NCI-H2196 treated with DMSO at 0.1 percent for 48 hours (cell line): ENCODE data around the gene CRKL.

Source experiments
- DNase-seq: peaks from one replicate; lab custom pipeline; 2025; ENCODE audit not compliant: unreplicated experiment; lab: John Stamatoyannopoulos, UW

Gene CRKL

DNA sequence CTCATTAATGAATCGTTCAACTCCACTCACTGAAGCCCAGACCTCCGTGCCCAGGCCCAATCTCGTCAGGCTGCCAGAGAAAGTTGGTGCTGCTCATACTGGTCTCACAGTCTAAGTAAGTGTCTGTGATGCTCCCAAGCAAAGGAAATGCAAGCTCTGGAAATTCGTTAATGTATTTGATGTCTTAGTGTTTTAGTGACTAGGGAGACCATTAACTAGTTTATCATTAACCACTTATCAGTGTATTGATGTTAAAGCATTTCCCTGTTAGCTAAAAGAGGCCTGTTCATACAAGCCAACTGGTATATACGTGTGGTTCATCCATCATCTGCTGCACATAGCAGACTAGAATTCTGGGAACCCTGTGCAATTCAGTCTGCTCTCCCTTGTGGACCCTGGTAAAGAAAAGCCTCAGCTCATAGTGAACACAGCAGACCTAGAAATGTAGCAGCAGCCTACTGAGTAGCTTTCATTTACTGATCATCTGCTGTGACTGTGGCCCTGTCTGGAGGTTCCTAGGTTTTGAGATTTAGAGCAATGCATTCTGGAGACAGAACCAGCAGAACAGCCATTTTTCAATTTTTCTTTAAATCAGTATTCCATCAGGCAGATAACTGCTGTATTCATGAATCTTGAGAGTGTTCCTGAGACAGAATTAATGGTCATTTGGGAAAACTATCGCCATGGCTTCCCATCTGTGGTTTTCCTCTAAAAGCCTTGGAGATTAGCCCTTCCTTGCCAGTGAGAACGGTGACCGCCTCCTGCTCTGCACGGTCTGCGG lies 34.1 kb downstream of the CRKL start:
- DNase-seq, result no peak

- DNase-seq, result no peak
Measured at GRCh38 chr22:20951932-20952380, 34.7 kb downstream of the CRKL start.

GRCh38 chr22:20952544-20953341 lies 35.5 kb downstream of the CRKL start:
- no peak for DNase-seq

DNA sequence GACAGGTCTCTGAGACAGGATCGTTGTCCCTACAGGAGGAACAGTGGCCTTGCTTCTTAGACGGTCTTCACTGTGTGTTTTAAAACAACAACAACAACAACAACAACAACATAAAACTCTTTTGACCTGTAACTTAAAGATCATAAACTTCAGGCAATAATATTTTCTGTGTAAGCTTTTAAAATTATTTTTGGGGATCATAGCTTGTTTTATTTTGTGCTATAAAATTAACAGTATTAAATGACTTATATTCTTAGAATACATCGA lies 36.1 kb downstream of the CRKL start:
- no peak for DNase-seq

GRCh38 chr22:20953668-20954500 lies 36.7 kb downstream of the CRKL start:
- DNase-seq, result no peak

DNA sequence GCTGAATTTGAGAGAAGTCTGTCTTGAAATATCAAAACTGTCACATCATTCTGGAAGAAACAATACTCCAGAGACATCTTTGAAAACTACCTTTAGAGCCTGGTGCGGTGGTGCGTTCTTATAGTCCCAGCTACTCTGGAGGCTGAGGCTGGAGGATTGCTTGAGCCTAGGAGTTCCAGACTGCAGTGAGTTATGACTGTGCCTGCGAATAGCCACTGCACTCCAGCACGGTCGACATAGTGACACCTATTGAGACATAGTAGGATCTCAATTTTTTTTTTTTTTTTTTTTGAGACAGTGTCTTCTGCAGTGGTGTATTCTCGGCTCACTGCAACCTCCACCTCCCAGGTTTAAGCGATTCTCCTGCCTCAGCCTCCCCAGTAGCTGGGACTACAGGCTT lies 38.3 kb downstream of the CRKL start:
- DNase-seq, result no peak

DNA sequence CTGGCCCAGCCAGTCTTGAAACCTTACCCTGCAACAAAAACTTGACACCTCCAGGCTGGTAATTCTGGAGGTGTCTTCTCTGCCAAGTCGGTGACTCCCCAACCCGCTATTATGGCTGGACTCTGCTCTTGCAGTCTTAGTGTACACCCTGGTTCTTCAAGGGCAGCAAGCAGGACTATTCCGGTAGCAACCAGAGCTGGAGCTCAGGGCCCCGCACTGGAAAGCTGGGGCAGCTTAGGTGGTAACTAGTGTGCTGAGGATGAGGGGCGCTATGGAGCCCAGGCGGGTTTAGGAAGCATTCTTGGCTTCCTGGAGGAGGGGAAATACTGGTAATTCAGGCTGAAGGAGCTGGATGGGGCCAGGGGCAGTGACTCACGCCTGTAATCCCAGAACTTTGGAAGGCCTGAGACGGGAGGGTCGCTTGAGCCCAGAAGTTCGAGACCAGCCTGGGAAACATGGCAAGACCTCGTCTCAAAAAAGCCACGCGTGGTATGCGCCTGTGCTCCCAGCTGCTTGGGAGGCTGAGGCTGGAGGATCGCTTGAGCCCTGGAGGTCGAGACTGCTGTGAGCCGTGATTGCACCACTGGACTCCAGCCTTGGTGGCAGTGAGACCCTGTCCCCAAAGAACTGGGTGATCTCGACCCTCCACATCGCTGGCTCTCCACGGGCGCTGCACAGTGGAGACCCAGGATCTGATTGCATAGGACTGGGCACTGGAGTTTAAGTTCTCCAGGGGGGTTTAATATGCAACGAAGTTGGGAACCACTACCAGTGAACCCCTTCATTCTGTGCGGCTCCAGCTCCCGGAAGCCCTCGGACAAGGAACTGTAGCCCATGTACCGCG lies 39.3 kb downstream of the CRKL start:
- DNase-seq, result no peak

GRCh38 chr22:20957102-20957682 lies 40.0 kb downstream of the CRKL start:
- no peak for DNase-seq

DNA sequence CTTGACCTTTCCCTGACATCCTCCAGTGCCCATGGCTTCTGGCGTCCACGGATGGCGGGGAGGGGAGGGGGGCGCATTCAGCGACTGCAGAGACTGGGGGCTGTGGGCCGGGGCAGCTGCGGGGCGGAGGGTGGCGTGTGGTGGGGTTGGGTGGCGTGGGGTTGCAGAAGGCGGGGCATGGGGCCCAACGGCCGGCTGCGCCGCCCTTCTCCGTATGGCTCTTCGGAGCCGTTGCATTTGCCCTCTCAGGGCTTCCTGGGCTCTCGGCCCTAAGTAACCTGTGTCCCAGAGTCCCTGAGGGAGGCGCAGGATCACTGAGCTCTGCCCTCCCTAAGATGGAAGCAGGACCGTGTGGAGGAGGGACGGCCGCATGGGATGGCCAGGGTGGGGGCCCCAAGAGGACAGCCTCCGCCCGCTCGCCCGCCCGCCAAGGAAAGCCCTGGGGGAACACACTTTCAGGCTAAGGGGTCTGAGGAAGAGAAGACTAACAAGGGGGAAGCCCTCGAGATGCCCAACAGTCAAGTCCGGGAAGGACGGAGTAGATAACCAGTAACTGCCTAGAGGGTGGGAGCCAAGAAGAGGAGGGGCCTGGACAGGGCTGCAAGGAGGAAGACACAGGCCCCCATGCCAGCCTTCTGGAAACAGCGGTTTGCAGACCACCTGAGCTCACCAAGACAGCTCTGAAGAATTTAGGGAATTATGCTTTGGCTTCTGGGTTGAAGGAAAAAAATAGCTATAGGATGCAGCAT lies 40.6 kb downstream of the CRKL start:
- no peak for DNase-seq

- no peak for DNase-seq
Measured at GRCh38 chr22:20959578-20960461, 42.6 kb downstream of the CRKL start.

DNA sequence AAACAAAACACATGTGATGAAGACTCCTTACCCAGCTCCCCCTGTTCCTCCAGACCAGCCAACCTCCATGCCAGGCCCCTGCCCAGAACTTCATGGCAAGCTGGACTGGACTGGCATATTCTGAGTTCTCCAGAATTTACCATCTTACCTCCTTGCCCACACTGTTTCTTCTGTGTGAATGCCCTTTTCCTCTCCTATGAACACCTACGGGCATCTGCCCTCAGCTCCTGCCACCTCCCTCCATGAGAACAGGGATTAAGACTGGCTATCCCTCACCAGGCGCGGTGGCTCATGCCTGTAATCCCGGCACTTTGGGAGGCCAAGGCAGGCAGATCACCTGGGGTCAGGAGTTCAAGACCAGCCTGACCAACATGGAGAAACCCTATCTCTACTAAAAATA lies 43.4 kb downstream of the CRKL start:
- DNase-seq, result no peak

- no peak for DNase-seq
Measured at GRCh38 chr22:20962491-20962945, 45.3 kb downstream of the CRKL start.

GRCh38 chr22:20963201-20964052 lies 46.2 kb downstream of the CRKL start:
- no peak for DNase-seq

DNA sequence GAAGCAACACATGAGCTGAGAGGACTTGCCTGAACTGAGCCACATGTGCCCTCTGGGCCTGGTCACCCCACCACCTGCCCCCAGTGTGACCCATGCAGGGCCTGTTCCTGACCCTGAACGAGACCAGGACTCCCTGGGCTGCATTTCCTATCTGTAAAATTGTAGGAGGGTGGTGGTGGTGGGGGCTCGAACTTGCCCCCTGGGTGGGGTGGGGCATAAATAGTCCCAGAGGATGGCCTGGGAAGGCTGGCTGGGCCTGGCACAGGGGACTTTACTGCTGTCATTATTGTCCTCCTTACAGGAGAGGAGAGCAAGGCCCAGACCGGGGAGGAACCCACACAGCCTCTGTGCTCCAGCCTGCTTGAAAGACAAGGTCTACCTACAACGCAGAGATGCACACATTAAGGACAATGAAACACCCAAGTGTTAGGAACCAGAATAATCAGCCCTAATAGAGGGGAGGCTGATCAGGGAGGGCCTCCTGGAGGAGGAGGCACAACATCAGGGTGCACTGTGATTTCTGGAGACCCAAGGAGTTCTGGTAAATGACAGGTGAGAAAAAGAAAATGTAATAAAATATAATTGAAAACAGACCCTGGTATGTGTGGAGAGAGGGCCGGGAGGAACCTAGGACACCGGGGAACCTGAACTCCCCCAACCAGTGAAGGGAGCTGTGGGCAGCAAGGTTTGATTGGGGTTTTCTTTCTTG lies 47.0 kb downstream of the CRKL start:
- no peak for DNase-seq

GRCh38 chr22:20964799-20965103 lies 47.5 kb downstream of the CRKL start:
- no peak for DNase-seq

- no peak for DNase-seq
Measured at GRCh38 chr22:20965104-20965887, 48.1 kb downstream of the CRKL start.
